NK-92 (cell line): Measurements from ENCODE around the gene FAM83C.
"Not testable (repeated sequence)": the region's sequence is repeated elsewhere in the genome, so short reads cannot be mapped to it uniquely, and the experiment has no call there.

Experiments
- DNase-seq: peaks from one replicate; lab custom pipeline; 2025; ENCODE audit not compliant: unreplicated experiment; lab: John Stamatoyannopoulos, UW

FAM83C gene

DNA sequence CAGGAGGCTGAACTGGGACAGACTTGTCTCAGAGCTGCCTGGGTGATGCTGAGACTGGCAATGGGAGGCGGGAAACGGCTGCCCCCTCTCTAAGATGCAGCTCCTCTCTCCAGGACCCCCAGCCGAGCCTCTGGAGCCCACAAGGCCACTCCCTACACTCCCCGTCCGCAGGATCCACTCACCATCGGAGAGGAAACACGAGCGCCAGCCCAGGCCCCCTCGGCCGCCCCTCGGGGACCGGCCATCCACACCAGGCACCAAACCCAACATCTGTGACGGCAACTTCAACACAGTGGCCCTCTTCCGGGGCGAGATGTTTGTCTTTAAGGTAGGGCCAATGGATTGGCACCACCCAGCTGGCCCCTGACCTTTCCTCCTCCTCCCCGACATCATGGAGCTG lies 25.1 kb downstream of the FAM83C start:
- no peak for DNase-seq

DNA sequence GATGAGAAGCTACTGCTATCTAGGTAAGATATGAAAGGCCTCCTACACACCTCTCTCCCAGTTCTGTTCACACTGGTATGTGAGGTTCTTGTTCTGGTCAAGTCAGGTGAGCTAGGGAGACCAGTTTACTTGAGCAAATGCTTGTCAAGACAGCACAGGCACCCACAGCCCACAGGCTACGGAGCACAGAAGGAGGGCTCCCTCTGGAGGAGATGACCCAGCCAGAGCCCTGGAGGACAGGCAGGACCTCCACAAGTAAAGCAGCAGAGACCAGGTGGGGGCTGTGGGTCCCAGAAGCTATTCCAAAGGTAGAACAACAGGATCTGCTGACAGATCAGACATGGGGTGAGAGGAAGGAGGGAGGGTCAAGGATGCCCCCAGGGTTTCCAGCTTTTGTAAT lies 27.5 kb downstream of the FAM83C start:
- DNase-seq = no peak

DNA sequence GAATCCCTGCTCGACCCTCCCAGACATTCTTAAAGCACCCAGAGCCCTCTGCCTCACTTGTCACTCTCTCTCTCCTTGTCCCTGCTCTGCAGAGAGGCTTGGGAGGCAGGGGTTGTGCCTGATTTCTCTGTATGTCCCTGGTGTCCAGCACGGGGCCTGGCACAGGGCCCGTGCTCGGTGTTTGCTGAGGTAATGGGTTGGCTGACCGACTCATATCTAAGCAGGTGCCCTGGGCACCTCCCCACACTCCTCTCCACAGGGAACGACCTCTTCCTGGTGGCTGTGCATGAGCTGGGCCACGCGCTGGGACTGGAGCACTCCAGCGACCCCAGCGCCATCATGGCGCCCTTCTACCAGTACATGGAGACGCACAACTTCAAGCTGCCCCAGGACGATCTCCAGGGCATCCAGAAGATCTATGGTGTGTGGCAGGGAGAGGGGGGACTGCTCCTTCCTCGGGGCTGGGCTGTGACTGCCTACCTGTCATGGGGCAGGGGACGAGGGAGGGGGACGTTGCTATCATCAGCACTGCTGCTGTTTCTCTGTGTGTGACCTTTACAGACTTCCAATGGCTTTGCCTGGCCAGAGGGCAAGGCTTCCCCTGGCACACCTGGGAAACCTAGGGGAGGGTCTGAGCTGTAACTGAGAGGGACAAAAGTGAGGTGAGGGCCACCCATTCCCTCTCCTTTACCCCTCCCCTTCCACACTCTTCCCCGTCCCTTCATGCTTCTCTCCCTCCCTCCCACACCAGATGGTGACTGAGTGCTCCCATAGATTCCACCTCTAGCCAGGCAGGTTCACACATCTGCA lies 28.5 kb downstream of the FAM83C start:
- no peak for DNase-seq

DNA sequence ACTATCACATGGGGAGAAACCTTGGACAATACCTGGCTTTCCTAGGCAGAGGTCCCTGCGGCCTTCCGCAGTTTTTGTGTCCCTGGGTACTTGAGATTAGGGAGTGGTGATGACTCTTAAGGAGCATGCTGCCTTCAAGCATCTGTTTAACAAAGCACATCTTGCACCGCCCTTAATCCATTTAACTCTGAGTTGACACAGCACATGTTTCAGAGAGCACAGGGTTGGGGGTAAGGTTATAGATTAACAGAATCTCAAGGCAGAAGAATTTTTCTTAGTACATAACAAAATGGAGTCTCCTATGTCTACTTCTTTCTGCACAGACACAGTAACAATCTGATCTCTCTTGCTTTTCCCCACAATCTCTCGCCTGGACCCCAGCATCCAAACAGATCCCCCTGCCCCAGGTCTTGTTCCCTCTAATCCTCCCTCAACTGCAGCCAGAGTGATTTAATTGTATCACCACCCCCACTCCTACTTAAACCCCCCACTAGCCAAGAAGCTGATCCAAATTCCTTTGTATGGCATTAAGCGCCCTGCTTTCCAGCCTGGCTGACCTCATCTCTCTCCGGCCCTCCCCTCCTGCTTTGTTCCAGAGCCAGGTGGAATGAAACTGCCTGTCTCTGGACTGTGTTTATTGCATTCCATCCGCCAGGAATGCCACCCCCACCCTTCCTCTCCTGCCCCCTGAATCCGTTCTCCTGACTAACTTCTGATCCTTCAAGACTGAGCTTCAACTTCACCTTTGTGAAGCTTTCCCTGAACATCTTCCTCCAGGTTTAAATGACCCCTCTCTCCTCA lies 29.3 kb downstream of the FAM83C start:
- not testable (repeated sequence) for DNase-seq

DNA sequence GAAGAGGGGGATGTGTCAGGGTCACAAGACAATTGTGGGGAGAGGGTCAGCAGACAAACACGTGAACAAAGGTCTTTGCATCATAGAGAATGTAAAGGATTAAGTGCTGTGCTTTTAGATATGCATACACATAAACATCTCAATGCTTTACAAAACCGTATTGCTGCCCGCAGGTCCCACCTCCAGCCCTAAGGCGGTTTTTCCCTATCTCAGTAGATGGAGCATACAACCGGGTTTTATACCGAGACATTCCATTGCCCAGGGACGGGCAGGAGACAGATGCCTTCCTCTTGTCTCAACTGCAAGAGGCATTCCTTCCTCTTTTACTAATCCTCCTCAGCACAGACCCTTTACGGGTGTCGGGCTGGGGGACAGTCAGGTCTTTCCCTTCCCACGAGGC lies 29.9 kb downstream of the FAM83C start:
- DNase-seq = not testable (repeated sequence)

DNA sequence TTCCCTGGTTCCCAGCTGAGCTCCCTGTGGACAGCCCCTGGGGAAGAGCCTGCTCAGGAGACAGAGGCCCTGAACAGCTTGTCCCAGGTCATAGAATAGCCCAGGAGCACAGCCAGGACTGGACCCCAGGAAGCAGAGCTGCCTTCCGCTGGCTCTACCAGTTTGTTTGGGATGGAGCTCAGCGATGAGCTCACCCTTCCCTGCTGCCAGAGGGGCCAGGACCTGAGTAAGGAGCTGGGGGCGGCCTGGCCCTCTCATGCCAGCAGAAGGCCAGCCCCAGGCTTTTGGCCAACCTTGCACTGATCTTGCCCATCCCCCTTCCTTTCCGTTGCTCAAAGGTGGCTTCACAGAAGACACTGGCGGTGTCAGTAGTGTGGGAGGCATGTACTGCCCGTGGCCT lies 31.8 kb downstream of the FAM83C start:
- DNase-seq = no peak

DNA sequence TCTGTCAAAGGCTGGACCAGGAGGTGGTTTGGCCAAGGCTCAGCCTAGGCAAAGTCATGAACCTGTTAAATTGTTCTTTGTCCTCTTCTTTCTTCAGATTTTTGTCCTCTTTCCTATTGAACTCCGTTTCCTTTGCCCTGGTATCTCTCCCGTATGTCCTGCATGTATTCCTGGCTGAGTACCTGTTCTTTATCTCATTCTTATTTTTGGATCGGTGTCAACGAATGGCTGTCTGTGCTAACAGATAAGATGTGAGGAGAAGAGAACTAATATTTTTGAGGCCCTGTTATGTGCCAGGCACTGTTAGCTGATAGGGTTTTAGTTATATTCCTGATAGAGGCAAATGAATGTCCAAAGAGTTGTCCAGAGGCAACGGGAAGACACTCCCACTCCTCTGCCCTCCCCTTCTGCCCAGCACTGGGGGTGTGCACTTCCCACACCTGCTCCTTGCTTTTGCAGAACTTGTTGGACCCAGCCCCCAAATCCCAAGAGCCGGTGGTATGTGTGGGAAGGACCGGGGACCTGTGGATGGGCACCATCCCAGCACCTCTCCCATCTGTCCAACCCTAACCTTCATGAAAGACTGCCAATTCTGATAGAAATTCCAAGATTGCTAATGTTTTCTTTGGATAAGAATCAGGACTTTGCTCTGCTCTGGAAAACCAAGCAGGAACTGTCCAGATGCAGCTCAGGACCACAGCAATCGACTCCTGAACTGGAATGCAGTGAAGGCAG lies 34.9 kb downstream of the FAM83C start:
- DNase-seq = no peak

DNA sequence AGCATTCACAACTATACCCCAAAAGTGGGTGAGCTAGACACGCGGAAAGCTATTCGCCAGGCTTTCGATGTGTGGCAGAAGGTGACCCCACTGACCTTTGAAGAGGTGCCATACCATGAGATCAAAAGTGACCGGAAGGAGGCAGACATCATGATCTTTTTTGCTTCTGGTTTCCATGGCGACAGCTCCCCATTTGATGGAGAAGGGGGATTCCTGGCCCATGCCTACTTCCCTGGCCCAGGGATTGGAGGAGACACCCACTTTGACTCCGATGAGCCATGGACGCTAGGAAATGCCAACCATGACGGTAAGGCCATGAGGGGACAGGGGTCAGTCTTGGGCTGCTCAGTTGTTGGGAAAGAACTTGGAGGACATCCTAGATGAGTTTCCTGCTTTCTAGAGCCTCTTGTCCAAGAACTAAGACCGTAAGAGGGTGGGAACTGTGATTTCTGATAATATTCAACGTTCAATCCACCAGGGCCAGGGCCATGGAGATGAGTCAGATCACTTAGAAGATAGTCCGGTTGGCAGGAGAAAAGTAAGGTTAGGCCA lies 37.7 kb downstream of the FAM83C start:
- no peak for DNase-seq

DNA sequence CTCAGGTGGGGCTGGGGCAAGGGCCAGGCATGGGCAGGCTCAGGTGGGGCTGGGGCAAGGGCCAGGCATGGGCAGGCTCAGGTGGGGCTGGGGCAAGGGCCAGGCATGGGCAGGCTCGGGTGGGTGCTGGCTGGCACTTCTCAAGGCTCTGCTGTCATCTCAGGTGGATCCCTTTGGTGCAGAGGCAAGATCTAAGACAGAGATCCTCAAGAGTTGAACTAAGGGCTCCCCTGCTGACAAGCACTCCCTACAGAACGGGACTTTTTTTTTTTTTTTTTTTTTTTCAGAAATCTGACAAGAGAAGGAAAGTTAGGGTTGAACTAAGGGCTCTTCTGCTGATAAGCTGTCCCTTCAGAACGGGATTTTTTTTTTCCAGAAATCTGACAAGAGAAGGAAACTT lies 39.2 kb downstream of the FAM83C start:
- DNase-seq = no peak

DNA sequence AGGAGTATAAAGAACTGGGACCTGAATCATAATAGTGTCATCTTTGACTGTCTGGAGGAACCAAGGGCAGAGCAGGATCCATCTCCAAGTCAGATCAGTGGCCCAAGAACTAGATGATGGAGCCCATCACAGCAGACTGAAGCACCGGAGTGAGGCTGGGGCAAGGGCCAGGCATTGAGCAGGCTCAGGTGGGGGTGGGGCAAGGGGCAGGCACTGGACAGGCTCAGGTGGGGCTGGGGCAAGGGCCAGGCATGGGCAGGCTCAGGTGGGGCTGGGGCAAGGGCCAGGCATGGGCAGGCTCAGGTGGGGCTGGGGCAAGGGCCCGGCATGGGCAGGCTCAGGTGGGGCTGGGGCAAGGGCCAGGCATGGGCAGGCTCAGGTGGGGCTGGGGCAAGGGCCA lies 39.6 kb downstream of the FAM83C start:
- not testable (repeated sequence) for DNase-seq

DNA sequence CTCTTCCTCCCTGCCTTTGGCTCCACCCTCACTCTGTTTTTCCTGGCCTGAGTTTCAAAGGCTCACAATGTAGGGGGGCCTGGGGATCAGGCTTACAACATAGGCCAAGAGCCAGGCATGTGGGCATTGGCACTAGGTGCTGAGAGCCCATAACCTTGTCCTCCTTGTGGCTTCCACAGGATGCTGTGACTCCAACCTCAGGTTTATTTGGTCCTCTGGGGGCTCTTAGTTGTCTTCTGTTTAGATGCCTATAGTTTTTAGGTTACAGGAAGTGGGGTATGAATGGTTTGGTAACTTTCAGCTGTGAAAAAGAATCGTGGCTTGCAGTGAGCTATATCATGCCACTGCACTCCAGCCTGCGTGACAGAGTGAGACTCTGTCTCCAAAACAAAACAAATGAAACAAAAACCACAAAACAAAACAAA lies 40.2 kb downstream of the FAM83C start:
- no peak for DNase-seq

DNA sequence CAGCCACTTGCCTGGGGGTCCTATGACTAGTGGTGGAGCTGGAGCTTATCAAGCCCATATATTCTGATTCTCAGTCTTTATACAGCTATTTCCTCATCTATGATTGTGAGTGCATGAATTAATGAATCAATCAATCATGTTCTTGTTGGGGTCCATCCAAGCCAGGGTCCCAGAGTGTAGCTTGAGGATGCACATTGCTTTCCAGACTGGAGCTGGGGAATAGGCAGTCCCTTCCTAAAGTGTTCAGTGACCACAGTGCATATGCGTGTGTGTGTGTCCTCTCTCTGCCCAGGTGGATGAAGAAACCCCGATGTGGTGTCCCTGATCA lies 40.6 kb downstream of the FAM83C start:
- DNase-seq = no peak

DNA sequence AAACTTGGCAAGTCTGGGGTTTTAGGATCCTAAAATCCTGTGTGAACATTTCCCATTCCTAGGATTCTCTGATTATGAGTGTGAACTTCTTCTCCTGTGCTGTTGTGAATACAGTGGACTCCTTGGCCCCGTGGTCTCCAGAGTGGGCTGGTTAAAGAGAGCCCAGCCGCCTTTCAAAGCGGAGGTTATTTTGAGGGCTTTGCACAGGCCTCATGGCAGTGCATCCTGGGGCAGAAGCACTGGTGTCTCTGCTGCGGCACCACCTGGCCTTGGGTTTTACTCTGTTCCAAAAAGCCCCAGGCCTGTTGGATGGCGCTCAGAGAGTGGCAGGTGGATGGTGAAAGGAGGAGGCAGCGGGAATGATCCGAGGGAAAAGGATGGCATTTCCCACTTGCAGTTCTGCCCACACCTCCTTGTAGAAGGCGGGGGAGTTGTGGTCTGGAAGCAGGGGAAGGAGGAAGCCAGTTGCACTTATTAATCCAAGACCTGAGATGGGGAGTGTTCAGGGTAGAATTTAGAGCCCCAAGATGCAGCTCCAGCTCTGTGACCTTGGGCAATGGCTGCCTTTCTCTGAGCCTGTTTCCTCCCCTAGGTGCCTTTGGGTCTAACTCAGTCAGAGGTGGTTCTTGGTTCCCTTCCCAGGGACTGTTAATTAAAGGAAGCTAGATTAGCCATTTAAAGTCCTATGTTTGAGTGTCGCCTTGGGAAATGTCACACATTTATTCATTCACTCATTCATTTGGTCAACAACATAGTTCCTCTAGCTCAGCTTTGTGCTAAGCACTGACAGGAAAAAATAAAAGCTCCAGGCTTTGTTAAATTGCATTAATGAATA lies 43.4 kb downstream of the FAM83C start:
- no peak for DNase-seq

DNA sequence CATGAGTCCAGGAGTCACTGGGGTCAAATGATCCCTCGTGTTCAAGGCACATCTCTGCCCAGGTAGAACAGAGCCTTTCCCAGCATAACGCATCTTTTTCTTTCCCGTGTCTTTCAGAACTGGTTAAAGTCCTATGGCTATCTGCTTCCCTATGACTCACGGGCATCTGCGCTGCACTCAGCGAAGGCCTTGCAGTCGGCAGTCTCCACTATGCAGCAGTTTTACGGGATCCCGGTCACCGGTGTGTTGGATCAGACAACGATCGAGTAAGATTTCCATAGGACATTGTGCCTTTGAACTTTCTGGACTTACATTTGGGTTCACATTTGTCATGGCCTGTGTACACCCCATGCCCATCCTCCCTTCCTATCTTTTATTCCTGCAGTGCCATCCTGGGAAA lies 45.5 kb downstream of the FAM83C start:
- no peak for DNase-seq

DNA sequence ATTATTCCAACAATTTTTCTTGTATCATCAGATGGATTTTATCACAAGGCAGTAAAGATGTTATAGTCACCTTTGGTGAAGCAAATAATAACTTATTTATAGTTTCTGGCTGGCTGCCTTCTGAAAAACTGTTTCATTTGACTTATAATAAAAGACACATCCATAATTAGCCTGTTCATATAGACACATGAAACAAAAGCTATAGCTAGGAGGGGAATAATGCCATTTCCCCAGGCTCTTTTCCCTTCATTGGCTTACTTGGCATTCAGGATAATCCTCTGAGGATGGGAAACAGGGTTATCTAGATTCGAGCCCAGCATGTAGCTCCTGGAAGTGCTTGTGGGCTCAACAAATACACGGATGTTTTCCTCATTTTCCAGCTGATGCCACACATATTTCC lies 48.2 kb downstream of the FAM83C start:
- no peak for DNase-seq

DNA sequence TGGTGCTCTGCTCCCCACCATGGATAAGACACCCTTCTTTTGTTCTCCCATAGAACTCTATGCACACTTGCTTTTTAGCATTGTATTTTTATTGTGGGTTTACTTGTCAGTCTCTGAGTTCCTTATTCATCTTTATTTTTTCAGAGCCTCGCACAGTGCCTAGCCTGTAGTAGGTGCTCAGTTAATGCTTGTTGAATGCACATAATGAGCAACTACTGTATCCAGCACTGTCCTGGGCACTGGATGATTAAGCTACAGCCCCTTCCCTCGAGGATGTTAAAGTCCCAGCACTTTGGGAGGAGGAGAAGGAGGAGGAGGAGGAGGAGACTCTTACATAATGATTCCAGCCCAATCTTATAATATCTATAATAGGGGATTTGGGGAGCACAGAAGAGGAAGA lies 48.9 kb downstream of the FAM83C start:
- DNase-seq = no peak

DNA sequence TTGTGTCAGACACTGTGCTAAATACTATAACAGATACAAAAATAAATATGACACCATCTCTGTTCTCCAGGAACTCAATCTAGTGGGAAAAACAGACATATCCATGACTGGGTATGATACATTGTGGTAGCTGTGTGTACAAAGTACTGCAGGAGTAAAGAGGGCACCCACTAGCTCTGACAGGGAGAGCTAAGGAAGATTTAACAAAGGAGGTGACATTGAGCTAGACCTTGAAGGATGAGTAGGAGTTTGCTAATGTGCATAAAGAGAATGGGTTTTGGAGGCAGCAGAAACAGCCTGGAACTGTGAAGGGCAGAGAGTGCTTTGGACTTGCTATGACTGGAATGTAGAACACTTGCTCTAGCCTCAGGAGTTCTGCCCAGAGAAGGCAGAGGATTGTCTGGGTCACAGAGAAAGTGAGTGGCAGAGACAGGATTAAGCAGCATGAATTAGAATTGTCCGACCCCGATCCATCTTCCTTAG lies 51.4 kb downstream of the FAM83C start:
- DNase-seq = no peak

DNA sequence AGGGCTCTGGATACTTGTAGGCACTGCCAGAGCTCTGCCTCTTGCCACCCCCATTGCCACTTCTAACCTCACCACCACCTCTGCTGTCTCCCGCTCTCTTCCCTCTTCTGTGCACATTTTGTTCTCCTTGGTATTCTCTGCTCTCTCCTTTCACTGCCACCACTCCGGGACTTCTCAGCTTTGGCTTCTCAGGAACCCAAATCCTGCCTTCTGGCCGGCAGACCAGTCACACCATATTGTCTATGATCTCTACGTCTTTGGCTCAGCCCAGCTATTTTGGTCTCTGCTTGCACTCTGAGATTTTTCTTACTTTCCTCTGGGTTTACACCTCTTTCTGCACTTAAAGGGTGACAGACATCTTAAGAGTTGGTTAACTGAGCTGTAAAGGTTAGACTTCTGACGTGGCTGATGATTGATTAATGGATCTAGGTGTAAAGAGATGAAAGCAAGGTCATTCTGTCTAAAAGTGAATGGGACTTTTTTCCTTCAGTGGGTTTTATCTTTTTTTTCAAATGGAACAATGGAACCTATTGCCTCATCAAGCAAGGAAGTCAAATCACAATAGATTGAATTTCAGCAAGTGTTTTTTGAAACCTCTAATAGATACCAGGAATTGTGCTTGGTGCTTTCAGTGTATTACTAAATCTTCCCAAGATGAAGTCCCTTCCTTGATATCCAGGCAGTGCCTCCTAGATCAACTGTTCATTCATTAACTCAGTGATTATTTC lies 52.0 kb downstream of the FAM83C start:
- no peak for DNase-seq

DNA sequence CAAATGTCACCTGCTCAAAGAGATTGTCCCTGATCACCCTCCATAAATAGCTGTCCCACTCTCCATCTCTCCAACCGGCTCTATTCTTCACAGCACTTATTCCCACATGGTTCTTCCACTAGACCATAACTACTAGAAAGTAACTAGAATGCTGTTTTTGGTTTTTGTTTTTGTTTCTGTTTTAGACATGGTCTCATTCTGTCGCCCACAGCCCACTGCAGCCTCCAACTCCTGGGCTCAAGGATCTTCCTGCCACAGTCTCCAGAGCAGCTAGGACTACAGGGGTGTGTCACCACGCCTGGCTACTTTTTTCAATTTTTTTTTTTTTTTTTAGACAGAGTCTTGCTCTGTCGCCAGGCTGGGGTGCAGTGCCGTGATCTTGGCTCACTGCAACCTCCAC lies 53.5 kb downstream of the FAM83C start:
- no peak for DNase-seq

DNA sequence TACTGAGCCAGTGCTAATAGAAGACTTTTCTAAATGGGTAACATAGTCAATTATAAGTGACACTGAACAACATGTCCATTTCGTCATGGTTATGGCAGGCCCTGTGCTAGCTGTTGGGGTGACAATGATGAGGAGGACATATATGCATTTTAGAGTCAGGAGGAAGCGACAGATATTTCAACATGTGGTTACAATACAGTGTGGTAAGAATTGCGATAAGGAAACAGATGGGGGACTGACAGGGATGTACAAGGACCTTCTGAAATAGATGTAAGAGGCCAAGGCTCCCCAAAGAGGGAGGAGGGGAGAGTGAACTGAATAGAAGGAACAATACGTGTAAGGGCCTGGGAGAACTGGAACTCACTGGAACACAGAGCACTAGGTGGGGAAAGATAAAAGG lies 54.1 kb downstream of the FAM83C start:
- DNase-seq = no peak
